ENCODE measurements around the gene JAGN1. TPM values are rescaled to one million over a fixed set of nuclear protein-coding genes. Genes with fewer than 3 reads are reported as not detected.
A peak's percentile ranks its signal among the peaks of the same experiment; 100 is the strongest.

The JAGN1 gene
- total and polyA plus RNA-seq, 9 of the 15 experiments (the other 6 are each of a cell fraction or from before 2014, with no cell fraction given): 31.6 to 77.8 (median 40.3) TPM

DNA sequence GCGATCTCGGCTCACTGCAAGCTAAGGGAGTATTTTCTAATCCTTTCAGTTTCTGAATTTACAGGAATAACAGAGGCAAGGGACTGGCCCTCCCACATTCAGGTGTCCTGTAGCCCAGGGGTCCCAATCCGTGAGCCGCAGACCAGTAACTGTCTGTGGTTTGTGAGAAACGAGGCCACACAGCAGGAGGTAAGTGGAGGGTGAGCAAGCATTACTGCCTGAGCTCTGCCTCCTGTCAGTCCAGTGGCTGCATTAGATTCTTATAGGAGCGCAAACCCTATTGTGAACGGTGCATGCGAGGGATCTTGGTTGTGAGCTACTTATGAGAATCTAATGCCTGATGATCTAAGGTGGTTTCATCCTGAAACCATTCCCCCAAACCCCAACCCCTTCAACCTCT lies 21.5 kb downstream of the JAGN1 start (continued):
- TF ChIP-seq, protein P1, sequence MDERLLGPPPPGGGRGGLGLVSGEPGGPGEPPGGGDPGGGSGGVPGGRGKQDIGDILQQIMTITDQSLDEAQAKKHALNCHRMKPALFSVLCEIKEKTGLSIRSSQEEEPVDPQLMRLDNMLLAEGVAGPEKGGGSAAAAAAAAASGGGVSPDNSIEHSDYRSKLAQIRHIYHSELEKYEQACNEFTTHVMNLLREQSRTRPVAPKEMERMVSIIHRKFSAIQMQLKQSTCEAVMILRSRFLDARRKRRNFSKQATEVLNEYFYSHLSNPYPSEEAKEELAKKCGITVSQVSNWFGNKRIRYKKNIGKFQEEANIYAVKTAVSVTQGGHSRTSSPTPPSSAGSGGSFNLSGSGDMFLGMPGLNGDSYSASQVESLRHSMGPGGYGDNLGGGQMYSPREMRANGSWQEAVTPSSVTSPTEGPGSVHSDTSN (CRISPR knock-in tag; IDR thresholded peaks at IDR 0.05; ENCODE audit: low read depth): no peak
- TF ChIP-seq, protein P1 (tag; conservative IDR thresholded peaks at IDR 0.05; ENCODE audit: low read depth): 0 out of 2 replicates have a peak, but pooled peaks have one; percentile 15
- 0 out of 2 replicates have a peak, but pooled peaks have one; percentile 36 for TF ChIP-seq BHLHE40 (IDR thresholded peaks at IDR 0.05; ENCODE audit: low read length)
- TF ChIP-seq CBX5 (IDR thresholded peaks at IDR 0.05; ENCODE audit: borderline replicate concordance, low read depth): no peak
- TF ChIP-seq ZNF184 (CRISPR knock-in tag; IDR thresholded peaks at IDR 0.05): no peak
- TF ChIP-seq, protein P2, sequence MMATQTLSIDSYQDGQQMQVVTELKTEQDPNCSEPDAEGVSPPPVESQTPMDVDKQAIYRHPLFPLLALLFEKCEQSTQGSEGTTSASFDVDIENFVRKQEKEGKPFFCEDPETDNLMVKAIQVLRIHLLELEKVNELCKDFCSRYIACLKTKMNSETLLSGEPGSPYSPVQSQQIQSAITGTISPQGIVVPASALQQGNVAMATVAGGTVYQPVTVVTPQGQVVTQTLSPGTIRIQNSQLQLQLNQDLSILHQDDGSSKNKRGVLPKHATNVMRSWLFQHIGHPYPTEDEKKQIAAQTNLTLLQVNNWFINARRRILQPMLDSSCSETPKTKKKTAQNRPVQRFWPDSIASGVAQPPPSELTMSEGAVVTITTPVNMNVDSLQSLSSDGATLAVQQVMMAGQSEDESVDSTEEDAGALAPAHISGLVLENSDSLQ (IDR thresholded peaks at IDR 0.05): peak; percentile 80
- TF ChIP-seq THRAP3 (IDR thresholded peaks at IDR 0.05; ENCODE audit: borderline replicate concordance): no peak
- TF ChIP-seq RBBP5 (IDR thresholded peaks at IDR 0.05; ENCODE audit: borderline replicate concordance, insufficient read depth, low read length, poor library complexity, severe bottlenecking): peak; percentile 5
- peak; percentile 62; the same call in 1 of the 2 replicates for TF ChIP-seq ZNF121 (CRISPR knock-in tag; conservative IDR thresholded peaks at IDR 0.05)
- no peak for TF ChIP-seq ZFP1 (CRISPR knock-in tag; IDR thresholded peaks at IDR 0.05)
- peak; percentile 29 for TF ChIP-seq TAF1 (IDR thresholded peaks at IDR 0.05; ENCODE audit: control insufficient read depth, extremely low read depth, insufficient read depth, low read length, severe bottlenecking)
- TF ChIP-seq, protein P3, sequence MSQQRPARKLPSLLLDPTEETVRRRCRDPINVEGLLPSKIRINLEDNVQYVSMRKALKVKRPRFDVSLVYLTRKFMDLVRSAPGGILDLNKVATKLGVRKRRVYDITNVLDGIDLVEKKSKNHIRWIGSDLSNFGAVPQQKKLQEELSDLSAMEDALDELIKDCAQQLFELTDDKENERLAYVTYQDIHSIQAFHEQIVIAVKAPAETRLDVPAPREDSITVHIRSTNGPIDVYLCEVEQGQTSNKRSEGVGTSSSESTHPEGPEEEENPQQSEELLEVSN (IDR thresholded peaks at IDR 0.05; ENCODE audit: borderline replicate concordance in 1 of 2, extremely low read depth in 1 of 2, insufficient read depth in 1 of 2, insufficient read length in 1 of 2, low read depth in 1 of 2, low read length in 1 of 2, poor library complexity in 1 of 2, severe bottlenecking in 1 of 2): peak in 1 of 2 experiments; percentile 38
- TF ChIP-seq ZBTB7A (IDR thresholded peaks at IDR 0.05; ENCODE audit: borderline replicate concordance, control insufficient read depth, low read depth, low read length): peak; percentile 79
- TF ChIP-seq MEIS2 (IDR thresholded peaks at IDR 0.05; ENCODE audit: partially characterized antibody): peak; percentile 72
- 0 out of 4 replicates have a peak, but pooled peaks of 1 of the 2 experiments have one; percentile 21 for TF ChIP-seq RCOR1 (IDR thresholded peaks at IDR 0.05; ENCODE audit: borderline replicate concordance in 1 of 2, low read depth in 2 of 2, low read length in 2 of 2)
- TF ChIP-seq ZNF165 (CRISPR knock-in tag; IDR thresholded peaks at IDR 0.05; ENCODE audit: borderline replicate concordance): no peak
- 0 out of 2 replicates have a peak, but pooled peaks have one; percentile 20 for TF ChIP-seq MAFK (IDR thresholded peaks at IDR 0.05; ENCODE audit: low read length)
- TF ChIP-seq JUND (IDR thresholded peaks at IDR 0.05; ENCODE audit: borderline replicate concordance, low read depth, low read length): 0 out of 2 replicates have a peak, but pooled peaks have one; percentile 16
- TF ChIP-seq JUND (tag; IDR thresholded peaks at IDR 0.05; ENCODE audit: borderline replicate concordance, low read depth, low read length): no peak
- no peak for TF ChIP-seq KDM2B (CRISPR knock-in tag; IDR thresholded peaks at IDR 0.05)

Data from K562 (cell line).